Upper lobe of left lung (tissue), 4 donors: Measurements from ENCODE around the gene RBFOX2.

Experiments
- POLR2A ChIP-seq, 4 donors: fragments of 450-650 bp; IDR thresholded peaks; one replicate each; pipeline ENCODE4 v1.5.1; 2016 to 2017; ENCODE audit warnings: antibody characterized with exemption in 4 of 4, mild to moderate bottlenecking in 2 of 4
- TF ChIP-seq, protein P1 (sequence below), 6 experiments: fragments of 450-650 bp in 4 of 6; fragments of 200-600 bp in 2 of 6; sonication (generic) in 2 of 6; IDR thresholded peaks; one replicate each; pipeline ENCODE4 v1.5.1; 2016 to 2019; ENCODE audit warnings: antibody characterized with exemption in 6 of 6

DNA sequence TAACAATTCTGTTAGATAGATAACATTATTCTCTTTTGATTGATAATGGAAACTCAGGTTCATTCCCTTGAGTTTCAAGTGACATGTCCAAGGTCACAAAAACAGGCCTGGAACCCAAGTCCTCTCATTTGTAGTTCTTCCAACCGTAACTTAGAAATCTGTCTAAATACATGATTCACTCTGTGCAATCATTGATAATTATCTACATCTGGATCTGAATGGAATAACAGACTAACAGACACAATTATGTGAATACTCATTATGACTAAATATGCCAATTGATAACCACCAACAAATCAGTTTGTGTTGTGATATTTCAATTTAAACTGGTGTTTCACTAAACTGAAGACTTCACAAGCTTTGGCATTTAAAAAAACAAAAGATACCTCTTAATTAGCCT lies 71.0 kb downstream of the RBFOX2 start:
- TF ChIP-seq, protein P1, sequence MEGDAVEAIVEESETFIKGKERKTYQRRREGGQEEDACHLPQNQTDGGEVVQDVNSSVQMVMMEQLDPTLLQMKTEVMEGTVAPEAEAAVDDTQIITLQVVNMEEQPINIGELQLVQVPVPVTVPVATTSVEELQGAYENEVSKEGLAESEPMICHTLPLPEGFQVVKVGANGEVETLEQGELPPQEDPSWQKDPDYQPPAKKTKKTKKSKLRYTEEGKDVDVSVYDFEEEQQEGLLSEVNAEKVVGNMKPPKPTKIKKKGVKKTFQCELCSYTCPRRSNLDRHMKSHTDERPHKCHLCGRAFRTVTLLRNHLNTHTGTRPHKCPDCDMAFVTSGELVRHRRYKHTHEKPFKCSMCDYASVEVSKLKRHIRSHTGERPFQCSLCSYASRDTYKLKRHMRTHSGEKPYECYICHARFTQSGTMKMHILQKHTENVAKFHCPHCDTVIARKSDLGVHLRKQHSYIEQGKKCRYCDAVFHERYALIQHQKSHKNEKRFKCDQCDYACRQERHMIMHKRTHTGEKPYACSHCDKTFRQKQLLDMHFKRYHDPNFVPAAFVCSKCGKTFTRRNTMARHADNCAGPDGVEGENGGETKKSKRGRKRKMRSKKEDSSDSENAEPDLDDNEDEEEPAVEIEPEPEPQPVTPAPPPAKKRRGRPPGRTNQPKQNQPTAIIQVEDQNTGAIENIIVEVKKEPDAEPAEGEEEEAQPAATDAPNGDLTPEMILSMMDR (IDR thresholded peaks at IDR 0.05) = no peak
- TF ChIP-seq POLR2A (IDR thresholded peaks at IDR 0.05) = no peak
